Astrocyte (in vitro differentiated cells and primary cell): ENCODE results near the gene CAT. TPM values are rescaled to one million over a fixed set of nuclear protein-coding genes. Genes with fewer than 3 reads are reported as not detected.

Experiments used
- DNase-seq: peaks from one replicate; pipeline ENCODE4 v3.0.0-alpha.2; 2010; ENCODE audit warnings: low read depth
- FAIRE-seq: peaks from 2 replicates; lab custom pipeline; 2011; peaks lifted over from hg19 to GRCh38; lab: Jason Lieb, UNC
- H2AFZ ChIP-seq: 2 replicates; pipeline ENCODE4 v1.6.0; 2012; ENCODE audit warnings: low read depth, low read length, inconsistent platforms
- H3K27ac ChIP-seq: 2 replicates; pipeline ENCODE4 v1.5.1; 2011; ENCODE audit warnings: low read depth, low read length, inconsistent platforms
- H3K27me3 ChIP-seq: 2 replicates; pipeline ENCODE4 v1.6.0; 2011; ENCODE audit warnings: low read length, inconsistent platforms; ENCODE audit not compliant: insufficient read depth
- H3K36me3 ChIP-seq: 2 replicates; pipeline ENCODE4 v1.5.1; 2011; ENCODE audit warnings: low read length, inconsistent platforms; ENCODE audit not compliant: insufficient read depth
- H3K4me1 ChIP-seq: 2 replicates; pipeline ENCODE4 v1.5.1; 2011; ENCODE audit warnings: low read length, inconsistent platforms; ENCODE audit not compliant: insufficient read depth
- H3K4me2 ChIP-seq: 2 replicates; pipeline ENCODE4 v1.6.0; 2012; ENCODE audit warnings: low read length, inconsistent platforms
- H3K4me3 ChIP-seq: 2 replicates; pipeline ENCODE4 v1.5.1; 2011; ENCODE audit warnings: low read depth, mild to moderate bottlenecking, low read length, inconsistent platforms; ENCODE audit not compliant: insufficient read depth
- H3K79me2 ChIP-seq: 2 replicates; pipeline ENCODE4 v1.6.0; 2012; ENCODE audit warnings: mild to moderate bottlenecking, low read length, inconsistent platforms; ENCODE audit not compliant: insufficient read depth
- H3K9ac ChIP-seq: 2 replicates; pipeline ENCODE4 v1.6.0; 2012; ENCODE audit warnings: mild to moderate bottlenecking, low read length, inconsistent platforms
- H3K9me3 ChIP-seq: 2 replicates; pipeline ENCODE4 v1.5.1; 2012; ENCODE audit warnings: low read depth, mild to moderate bottlenecking, low read length, inconsistent platforms; ENCODE audit not compliant: insufficient read depth
- H4K20me1 ChIP-seq: 2 replicates; pipeline ENCODE4 v1.6.0; 2012; ENCODE audit warnings: low read length, inconsistent platforms; ENCODE audit not compliant: insufficient read depth
- H3K27ac Mint-ChIP-seq: one replicate; pipeline ENCODE4 v1.8.0; 2021; ENCODE audit warnings: mild to moderate bottlenecking, mixed read lengths; ENCODE audit not compliant: unreplicated experiment
- H3K27me3 Mint-ChIP-seq: one replicate; pipeline ENCODE4 v1.8.0; 2021; ENCODE audit warnings: low read depth, mixed read lengths; ENCODE audit not compliant: unreplicated experiment
- H3K36me3 Mint-ChIP-seq: one replicate; pipeline ENCODE4 v1.8.0; 2021; ENCODE audit warnings: low read depth, mixed read lengths; ENCODE audit not compliant: unreplicated experiment
- H3K4me1 Mint-ChIP-seq: one replicate; pipeline ENCODE4 v1.8.0; 2021; ENCODE audit warnings: low read depth, mixed read lengths; ENCODE audit not compliant: unreplicated experiment
- H3K4me3 Mint-ChIP-seq: one replicate; pipeline ENCODE4 v1.8.0; 2021; ENCODE audit warnings: mild to moderate bottlenecking, moderate library complexity, mixed read lengths; ENCODE audit not compliant: unreplicated experiment
- H3K9me3 Mint-ChIP-seq: one replicate; pipeline ENCODE4 v1.8.0; 2021; ENCODE audit warnings: mild to moderate bottlenecking, mixed read lengths; ENCODE audit not compliant: unreplicated experiment
- EZH2 ChIP-seq: IDR thresholded peaks from 2 replicates; pipeline ENCODE4 v1.6.1; 2012; ENCODE audit warnings: mild to moderate bottlenecking, low read length, inconsistent platforms; ENCODE audit not compliant: insufficient read depth
- total RNA-seq: library from RNA; stranded (reverse); gene quantifications from 2 replicates; pipeline ENCODE4 v1.2.1, GENCODE V29; 2021
- TF ChIP-seq, protein P1 (sequence below): IDR thresholded peaks from 2 replicates; pipeline ENCODE4 v1.5.1; 2011; ENCODE audit warnings: low read depth, mild to moderate bottlenecking, inconsistent platforms, low read length, moderate library complexity; ENCODE audit not compliant: insufficient read depth

Gene CAT
- total RNA-seq, 1 donor from 2014 or later = 17.6 TPM

- H3K27me3 Mint-ChIP-seq = peaks cover 3% of the 10 kb centered on the region
- H4K20me1 ChIP-seq = no peaks in the 10 kb centered on the region
- DNase-seq = no peak
Observed at GRCh38 chr11:34408580-34409172, 30.1 kb upstream of the CAT start.

DNA sequence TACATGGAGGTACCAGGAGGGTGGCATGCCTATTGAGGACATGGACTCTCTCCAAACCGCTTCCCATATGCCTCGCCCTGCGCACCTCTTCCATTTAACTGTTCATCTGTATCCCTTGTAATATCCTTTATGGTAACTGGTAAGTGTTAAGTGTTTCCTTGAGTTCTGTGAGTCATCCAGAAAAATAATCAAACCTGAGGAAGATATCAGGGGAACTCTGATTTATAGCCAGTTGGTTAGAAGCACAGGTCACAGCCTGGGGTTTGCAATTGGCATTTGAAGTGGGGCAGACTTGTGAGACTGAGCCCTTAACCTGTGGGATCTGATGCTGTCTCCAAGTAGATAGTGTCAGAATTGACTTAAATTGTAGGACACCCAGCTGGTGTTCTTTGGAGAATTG lies 27.6 kb upstream of the CAT start:
- Mint-ChIP-seq H3K4me3 (no peak overlapping the region), H3K36me3 (no peaks in the 10 kb centered on the region)
- FAIRE-seq = no peak

More at GRCh38 chr11:34408580-34409172, 30.1 kb upstream of the CAT start:
- Mint-ChIP-seq H3K36me3 (no peaks in the 10 kb centered on the region), H3K9me3 (peaks cover 12% of the 10 kb centered on the region), H3K4me3 (no peak overlapping the region), H3K4me1 (no peaks in the 10 kb centered on the region), H3K27ac (no peak overlapping the region)
- Histone ChIP-seq H3K27ac (no peak overlapping the region), H3K4me3 (no peak overlapping the region), H3K4me2 (no peak overlapping the region), H3K79me2 (no peaks in the 10 kb centered on the region), H3K36me3 (no peaks in the 10 kb centered on the region), H3K27me3 (peaks cover 2% of the 10 kb centered on the region), H3K9me3 (peaks cover 9% of the 10 kb centered on the region), H3K9ac (no peak overlapping the region), H3K4me1 (no peaks in the 10 kb centered on the region), H2AFZ (no peak overlapping the region)
- no peak for FAIRE-seq
- TF ChIP-seq, protein P1, sequence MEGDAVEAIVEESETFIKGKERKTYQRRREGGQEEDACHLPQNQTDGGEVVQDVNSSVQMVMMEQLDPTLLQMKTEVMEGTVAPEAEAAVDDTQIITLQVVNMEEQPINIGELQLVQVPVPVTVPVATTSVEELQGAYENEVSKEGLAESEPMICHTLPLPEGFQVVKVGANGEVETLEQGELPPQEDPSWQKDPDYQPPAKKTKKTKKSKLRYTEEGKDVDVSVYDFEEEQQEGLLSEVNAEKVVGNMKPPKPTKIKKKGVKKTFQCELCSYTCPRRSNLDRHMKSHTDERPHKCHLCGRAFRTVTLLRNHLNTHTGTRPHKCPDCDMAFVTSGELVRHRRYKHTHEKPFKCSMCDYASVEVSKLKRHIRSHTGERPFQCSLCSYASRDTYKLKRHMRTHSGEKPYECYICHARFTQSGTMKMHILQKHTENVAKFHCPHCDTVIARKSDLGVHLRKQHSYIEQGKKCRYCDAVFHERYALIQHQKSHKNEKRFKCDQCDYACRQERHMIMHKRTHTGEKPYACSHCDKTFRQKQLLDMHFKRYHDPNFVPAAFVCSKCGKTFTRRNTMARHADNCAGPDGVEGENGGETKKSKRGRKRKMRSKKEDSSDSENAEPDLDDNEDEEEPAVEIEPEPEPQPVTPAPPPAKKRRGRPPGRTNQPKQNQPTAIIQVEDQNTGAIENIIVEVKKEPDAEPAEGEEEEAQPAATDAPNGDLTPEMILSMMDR = no peak
- no peak for TF ChIP-seq EZH2

DNA sequence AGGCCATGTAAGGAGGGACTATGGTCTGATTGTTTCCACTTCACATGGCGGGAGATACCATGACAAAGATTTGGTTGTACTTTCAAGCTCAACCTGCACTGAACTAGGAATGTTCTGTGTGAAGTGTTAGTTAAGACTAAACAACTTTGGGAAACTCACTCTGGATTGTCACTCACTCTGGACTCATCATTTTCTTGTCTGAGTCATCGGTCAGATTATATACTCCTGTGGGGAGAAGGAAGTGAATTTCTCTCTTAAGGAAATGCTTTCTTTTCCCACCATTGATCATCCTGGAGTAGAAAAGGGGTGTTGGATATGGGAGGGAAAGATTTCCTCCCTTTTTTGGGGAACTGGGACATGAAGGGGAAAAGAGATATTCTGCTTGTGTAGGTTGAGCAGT lies 26.9 kb upstream of the CAT start:
- no peak for DNase-seq
- no peak overlapping the region for H3K27ac ChIP-seq
- no peak for FAIRE-seq
- Mint-ChIP-seq H3K9me3 (peaks cover 14% of the 10 kb centered on the region), H3K27ac (no peak overlapping the region), H3K27me3 (no peaks in the 10 kb centered on the region), H3K4me3 (no peak overlapping the region), H3K4me1 (no peaks in the 10 kb centered on the region), H3K36me3 (no peaks in the 10 kb centered on the region)
- no peaks in the 10 kb centered on the region for H3K79me2 ChIP-seq
- H3K4me3 ChIP-seq = no peak overlapping the region
- peaks cover 9% of the 10 kb centered on the region for H3K9me3 ChIP-seq
- no peaks in the 10 kb centered on the region for H3K4me1 ChIP-seq
- no peaks in the 10 kb centered on the region for H3K36me3 ChIP-seq
- H4K20me1 ChIP-seq = no peaks in the 10 kb centered on the region
- peaks cover 1% of the 10 kb centered on the region for H3K27me3 ChIP-seq
- TF ChIP-seq, protein P1 = no peak
- no peak for TF ChIP-seq EZH2
- H2AFZ ChIP-seq = no peak overlapping the region
- H3K9ac ChIP-seq = no peak overlapping the region
- no peak overlapping the region for H3K4me2 ChIP-seq

More for the DNA sequence above, 27.6 kb upstream of the CAT start:
- H3K4me1 ChIP-seq = no peaks in the 10 kb centered on the region
- no peak overlapping the region for H2AFZ ChIP-seq
- H3K9me3 ChIP-seq = peaks cover 9% of the 10 kb centered on the region
- H3K79me2 ChIP-seq = no peaks in the 10 kb centered on the region
- H3K4me1 Mint-ChIP-seq = no peaks in the 10 kb centered on the region
- H3K4me2 ChIP-seq = no peak overlapping the region
- no peak for DNase-seq
- peaks cover 12% of the 10 kb centered on the region for H3K9me3 Mint-ChIP-seq
- no peak overlapping the region for H3K27ac Mint-ChIP-seq
- TF ChIP-seq EZH2 = no peak
- TF ChIP-seq, protein P1 = no peak
- H3K9ac ChIP-seq = no peak overlapping the region
- no peaks in the 10 kb centered on the region for H3K36me3 ChIP-seq
- no peaks in the 10 kb centered on the region for H4K20me1 ChIP-seq
- no peak overlapping the region for H3K4me3 ChIP-seq
- no peaks in the 10 kb centered on the region for H3K27me3 Mint-ChIP-seq
- H3K27me3 ChIP-seq = peaks cover 2% of the 10 kb centered on the region
- no peak overlapping the region for H3K27ac ChIP-seq
